BE2C (cell line): Measurements from ENCODE around the gene SSBP3.

Experiments
- DNase-seq: peaks from one replicate; pipeline ENCODE4 v3.0.0-alpha.2; 2020
- H3K27me3 ChIP-seq: fragments of 250-450 bp; sonication (Bioruptor Pico); 2 replicates; pipeline ENCODE4 v1.5.1; 2020; ENCODE audit warnings: mild to moderate bottlenecking
- H3K36me3 ChIP-seq: fragments of 250-450 bp; sonication (Bioruptor Pico); 2 replicates; pipeline ENCODE4 v1.5.1; 2020; ENCODE audit warnings: mild to moderate bottlenecking
- H3K4me1 ChIP-seq: fragments of 250-450 bp; sonication (Bioruptor Pico); 2 replicates; pipeline ENCODE4 v1.5.1; 2020
- H3K4me3 ChIP-seq: 2 replicates; pipeline ENCODE4 v1.5.1; 2011; ENCODE audit warnings: low read depth, low read length
- H3K9me3 ChIP-seq: fragments of 250-450 bp; sonication (Bioruptor Pico); 2 replicates; pipeline ENCODE4 v1.5.1; 2020
- TF ChIP-seq, protein P1 (sequence below): IDR thresholded peaks from 2 replicates; pipeline ENCODE4 v1.5.1; 2012; ENCODE audit warnings: mild to moderate bottlenecking, low read depth, low read length

SSBP3 gene

DNA sequence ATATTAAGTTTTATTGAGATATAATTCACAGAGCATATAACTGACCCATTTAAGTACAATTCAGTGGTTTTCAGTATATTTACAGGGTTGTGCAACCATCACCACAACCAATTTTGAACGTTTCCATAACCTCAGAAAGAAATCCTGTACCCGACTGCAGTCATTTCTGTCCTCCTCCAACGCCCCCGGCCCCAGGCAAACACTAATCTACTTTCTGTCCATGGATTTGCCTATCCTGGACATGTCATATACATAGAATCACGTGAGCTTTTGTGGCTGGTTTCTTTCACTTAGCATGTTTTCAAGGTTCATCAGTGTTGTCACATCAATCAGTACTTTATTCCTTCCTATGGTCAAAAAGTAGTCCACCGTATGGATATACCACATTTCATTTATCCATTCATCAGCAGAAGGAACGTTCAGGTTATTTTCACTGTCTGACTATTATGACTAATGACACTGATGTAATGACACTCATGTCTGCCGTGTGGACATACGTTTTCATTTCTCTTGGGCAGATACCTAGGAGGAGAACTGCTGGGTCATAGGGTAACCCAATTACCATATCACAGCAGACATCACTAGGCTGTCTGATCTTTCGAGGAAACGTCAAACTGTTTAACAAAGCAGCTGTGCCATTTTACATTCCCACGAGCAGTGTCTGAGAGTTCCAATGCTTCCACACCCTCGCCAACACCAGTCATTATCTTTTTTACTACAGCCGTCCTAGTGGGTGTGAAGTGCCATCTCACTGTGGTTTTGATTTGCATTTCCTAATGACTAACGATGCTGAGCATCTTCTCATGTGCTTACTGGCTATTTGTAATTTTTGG, 175.5 kb downstream of the SSBP3 start:
- H3K4me3 ChIP-seq: no peak overlapping the region
- DNase-seq: no peak
- H3K4me1 ChIP-seq: peaks cover 19% of the 10 kb centered on the region
- H3K36me3 ChIP-seq: peaks cover 7% of the 10 kb centered on the region; the same call in 1 of the 2 replicates
- TF ChIP-seq, protein P1, sequence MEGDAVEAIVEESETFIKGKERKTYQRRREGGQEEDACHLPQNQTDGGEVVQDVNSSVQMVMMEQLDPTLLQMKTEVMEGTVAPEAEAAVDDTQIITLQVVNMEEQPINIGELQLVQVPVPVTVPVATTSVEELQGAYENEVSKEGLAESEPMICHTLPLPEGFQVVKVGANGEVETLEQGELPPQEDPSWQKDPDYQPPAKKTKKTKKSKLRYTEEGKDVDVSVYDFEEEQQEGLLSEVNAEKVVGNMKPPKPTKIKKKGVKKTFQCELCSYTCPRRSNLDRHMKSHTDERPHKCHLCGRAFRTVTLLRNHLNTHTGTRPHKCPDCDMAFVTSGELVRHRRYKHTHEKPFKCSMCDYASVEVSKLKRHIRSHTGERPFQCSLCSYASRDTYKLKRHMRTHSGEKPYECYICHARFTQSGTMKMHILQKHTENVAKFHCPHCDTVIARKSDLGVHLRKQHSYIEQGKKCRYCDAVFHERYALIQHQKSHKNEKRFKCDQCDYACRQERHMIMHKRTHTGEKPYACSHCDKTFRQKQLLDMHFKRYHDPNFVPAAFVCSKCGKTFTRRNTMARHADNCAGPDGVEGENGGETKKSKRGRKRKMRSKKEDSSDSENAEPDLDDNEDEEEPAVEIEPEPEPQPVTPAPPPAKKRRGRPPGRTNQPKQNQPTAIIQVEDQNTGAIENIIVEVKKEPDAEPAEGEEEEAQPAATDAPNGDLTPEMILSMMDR: no peak
- H3K9me3 ChIP-seq: no peaks in the 10 kb centered on the region
- no peaks in the 10 kb centered on the region for H3K27me3 ChIP-seq

DNA sequence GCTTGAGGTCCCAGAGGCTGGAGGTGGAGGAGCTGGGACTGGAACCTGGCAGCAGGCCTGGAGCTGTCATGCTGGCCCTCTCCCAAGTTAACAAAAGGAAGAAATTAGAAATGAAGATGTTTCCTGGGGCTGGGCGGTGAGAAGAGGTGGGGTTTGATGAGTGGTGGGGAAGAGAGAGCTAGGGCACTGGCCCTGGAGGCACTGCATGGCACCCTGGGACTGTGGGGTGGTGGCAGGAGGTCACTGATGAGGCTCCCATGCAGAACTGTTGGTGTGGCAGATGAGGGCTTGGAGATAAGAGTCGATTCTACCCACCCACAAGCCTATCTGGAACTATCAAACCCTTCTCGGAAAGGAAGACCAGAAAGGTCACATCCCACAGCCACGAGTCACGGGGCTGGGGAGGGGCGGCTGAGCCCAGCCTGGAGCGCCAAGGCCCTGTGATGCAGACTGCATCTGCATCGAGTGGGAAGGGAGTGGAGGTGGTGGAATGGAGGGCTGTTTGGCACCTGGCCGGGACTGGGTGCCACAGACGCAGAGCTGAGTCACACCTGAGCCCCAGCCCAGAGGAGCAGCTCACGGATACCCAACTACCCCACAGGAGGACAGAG, 176.8 kb downstream of the SSBP3 start:
- peaks cover 19% of the 10 kb centered on the region for H3K4me1 ChIP-seq
- DNase-seq: no peak

DNA sequence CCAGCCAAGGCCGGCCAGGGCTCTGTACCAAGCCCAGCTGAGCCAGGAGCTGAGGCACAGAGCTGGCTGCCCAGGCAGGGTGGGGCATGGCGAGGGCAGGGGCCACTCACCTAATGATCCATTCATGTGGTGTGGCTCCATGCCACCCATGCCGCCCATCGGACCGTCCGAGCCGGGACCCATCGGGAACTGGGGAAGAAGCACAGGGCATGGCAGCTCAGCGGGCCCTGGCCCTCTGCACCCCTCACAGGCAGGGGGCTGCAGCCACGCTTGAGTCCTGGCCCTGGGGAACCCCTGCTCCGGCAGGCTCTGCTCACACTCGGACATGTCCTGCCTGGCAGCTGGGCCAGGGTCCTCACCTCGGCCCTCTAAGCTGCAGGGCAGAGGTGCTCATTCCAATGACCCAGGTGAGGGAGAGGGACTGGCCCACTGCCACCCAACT, 177.5 kb downstream of the SSBP3 start:
- Histone ChIP-seq H3K4me3 (no peak overlapping the region), H3K4me1 (peaks cover 19% of the 10 kb centered on the region), H3K9me3 (no peaks in the 10 kb centered on the region), H3K36me3 (peaks cover 7% of the 10 kb centered on the region; the same call in 1 of the 2 replicates), H3K27me3 (no peaks in the 10 kb centered on the region)
- no peak for DNase-seq
- TF ChIP-seq, protein P1: no peak

More for the DNA sequence above, 176.8 kb downstream of the SSBP3 start:
- no peaks in the 10 kb centered on the region for H3K27me3 ChIP-seq
- peaks cover 7% of the 10 kb centered on the region; the same call in 1 of the 2 replicates for H3K36me3 ChIP-seq
- no peaks in the 10 kb centered on the region for H3K9me3 ChIP-seq
- TF ChIP-seq, protein P1: no peak
- H3K4me3 ChIP-seq: no peak overlapping the region

DNA sequence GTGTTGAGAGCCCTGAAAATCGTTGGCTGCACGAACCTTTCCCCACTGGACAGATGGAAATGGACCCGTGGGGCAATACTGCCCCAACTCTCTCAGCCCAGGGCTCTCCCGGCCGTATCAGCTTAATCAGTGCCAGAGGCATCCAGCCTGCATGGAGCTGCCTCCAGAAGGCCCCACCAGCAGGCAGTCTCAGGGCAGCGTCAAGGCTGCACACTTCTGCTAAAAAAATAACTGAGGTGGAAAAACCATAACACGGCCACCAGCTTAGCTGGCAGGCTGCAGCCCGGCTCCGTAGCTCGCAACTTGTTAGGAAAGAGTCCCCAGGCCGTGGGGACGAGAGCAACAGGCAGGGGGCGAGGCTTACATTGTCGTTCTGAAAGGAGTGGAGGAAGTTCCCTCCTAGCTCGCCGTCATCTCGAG, 178.3 kb downstream of the SSBP3 start:
- DNase-seq: peak; percentile 35
- H3K4me3 ChIP-seq: no peak overlapping the region
- no peaks in the 10 kb centered on the region for H3K27me3 ChIP-seq
- TF ChIP-seq, protein P1: no peak
- peaks cover 7% of the 10 kb centered on the region; the same call in 1 of the 2 replicates for H3K36me3 ChIP-seq
- H3K9me3 ChIP-seq: no peaks in the 10 kb centered on the region
- peaks cover 22% of the 10 kb centered on the region for H3K4me1 ChIP-seq

DNA sequence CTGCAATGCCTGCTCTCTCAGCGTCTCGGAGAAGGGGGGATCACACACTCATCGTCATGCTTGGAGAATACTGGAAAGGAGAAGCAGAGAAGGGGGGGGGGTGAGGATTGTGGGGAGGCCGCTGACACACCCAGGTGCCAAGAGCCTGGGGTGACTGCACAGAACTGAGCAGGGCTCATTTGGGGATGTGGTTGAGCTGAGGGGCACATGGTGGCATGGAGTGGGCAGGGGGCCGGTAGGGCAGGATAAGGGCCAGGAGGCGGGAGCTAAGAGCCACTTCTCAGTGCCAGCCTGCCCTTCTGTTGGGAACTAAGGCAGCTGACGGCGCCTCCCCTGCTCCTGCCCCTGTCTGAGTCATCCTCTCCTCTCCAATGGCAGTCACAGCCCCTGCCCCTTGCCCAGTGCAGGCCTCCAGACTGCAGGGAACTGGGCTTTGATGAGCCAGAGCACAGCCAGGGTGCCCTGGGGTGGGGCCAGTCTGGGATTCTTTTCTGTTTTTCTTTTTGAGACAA, 179.0 kb downstream of the SSBP3 start:
- H3K4me1 ChIP-seq: peaks cover 25% of the 10 kb centered on the region
- peaks cover 7% of the 10 kb centered on the region; the same call in 1 of the 2 replicates for H3K36me3 ChIP-seq
- H3K27me3 ChIP-seq: no peaks in the 10 kb centered on the region
- H3K4me3 ChIP-seq: no peak overlapping the region
- no peaks in the 10 kb centered on the region for H3K9me3 ChIP-seq
- TF ChIP-seq, protein P1: no peak
- DNase-seq: peak; percentile 74
